Dendritic cell treated with granulocyte-macrophage colony-stimulating factor and Interleukin-4, amounts not matched to agents 40 ng/mL and 50 ng/mL, for 4 days (primary cell): ENCODE measurements around the gene GNAT1.
A peak's percentile ranks its signal among the peaks of the same experiment; 100 is the strongest.
"Not testable (repeated sequence)": the region's sequence is repeated elsewhere in the genome, so short reads cannot be mapped to it uniquely, and the experiment has no call there.

Source experiments
- H3K27ac Mint-ChIP-seq: one replicate; pipeline ENCODE4 v1.8.0; 2022; ENCODE audit warnings: mild to moderate bottlenecking, mixed read lengths
- H3K27me3 Mint-ChIP-seq: one replicate; pipeline ENCODE4 v1.8.0; 2022; ENCODE audit warnings: mild to moderate bottlenecking, mixed read lengths
- H3K36me3 Mint-ChIP-seq: one replicate; pipeline ENCODE4 v1.8.0; 2022; ENCODE audit warnings: low read depth, mixed read lengths
- H3K4me1 Mint-ChIP-seq: one replicate; pipeline ENCODE4 v1.8.0; 2022; ENCODE audit warnings: low read depth, mixed read lengths
- H3K4me3 Mint-ChIP-seq: one replicate; pipeline ENCODE4 v1.8.0; 2022; ENCODE audit warnings: mild to moderate bottlenecking, moderate library complexity, mixed read lengths
- H3K9me3 Mint-ChIP-seq: one replicate; pipeline ENCODE4 v1.8.0; 2022; ENCODE audit warnings: mixed read lengths
- intact Hi-C: fragments of 100-400 bp; cut with micrococcal nuclease; formaldehyde crosslinking; loops from one replicate; pipeline ENCODE4 v1.15.0; 2022

GNAT1 gene

GRCh38 chr3:50235716-50236483, 44.5 kb downstream of the GNAT1 start, which contains the start of gene GNAI2:
GNAI2 (plus strand) TSS chr3:50236204; CDS start chr3:50236336, 132 bp downstream.
- H3K27ac Mint-ChIP-seq = peak within 1 kb of the TSS; percentile 97
- intact Hi-C loops = loop anchor here (5.0 kb wide), 1 partner anchor 101 kb away; no protein-coding TSS in a partner anchor
- H3K36me3 Mint-ChIP-seq = peaks cover 49% of the 10 kb centered on the region
- peaks cover 70% of the 10 kb centered on the region for H3K4me1 Mint-ChIP-seq
- no peaks in the 10 kb centered on the region for H3K9me3 Mint-ChIP-seq
- H3K27me3 Mint-ChIP-seq = no peaks in the 10 kb centered on the region
- peak within 1 kb of the TSS; percentile 99 for H3K4me3 Mint-ChIP-seq

- Mint-ChIP-seq H3K9me3 (no peaks in the 10 kb centered on the region), H3K36me3 (peaks cover 56% of the 10 kb centered on the region), H3K27ac (peak overlapping the region; percentile 97), H3K4me3 (peak overlapping the region; percentile 99), H3K4me1 (peaks cover 70% of the 10 kb centered on the region), H3K27me3 (no peaks in the 10 kb centered on the region)
- intact Hi-C loops = loop anchor here (5.0 kb wide), 1 partner anchor 101 kb away; no protein-coding TSS in a partner anchor
These were observed 45.2 kb downstream of the GNAT1 start for GRCh38 chr3:50236484-50237132.

DNA sequence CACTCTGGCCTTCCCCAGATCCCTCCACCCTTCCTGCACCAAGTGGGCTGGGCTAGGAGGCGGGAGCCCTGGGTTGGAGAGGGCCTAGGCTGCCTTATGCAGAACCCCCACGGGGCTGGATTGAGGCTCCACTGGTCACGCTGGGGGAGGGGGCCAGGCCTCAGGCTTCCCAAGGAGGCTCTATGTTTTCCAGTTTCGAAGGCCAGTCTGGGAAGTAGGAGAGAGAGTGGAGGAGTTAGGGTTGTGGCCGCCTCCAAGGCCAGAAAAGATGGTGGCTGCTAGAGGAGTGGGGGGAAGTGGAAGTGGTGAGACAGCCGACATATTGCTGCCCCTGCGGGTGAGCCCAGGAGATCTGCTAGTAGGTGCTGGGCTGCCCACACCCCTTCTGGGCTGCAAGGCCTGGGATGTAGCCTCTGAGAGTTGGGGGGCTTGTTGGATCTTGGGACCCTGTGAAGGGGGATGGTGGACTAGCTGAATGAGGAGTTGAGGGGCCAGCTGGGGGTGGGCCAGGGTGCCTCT, 45.8 kb downstream of the GNAT1 start:
- intact Hi-C loops = loop anchor here (5.0 kb wide), 1 partner anchor 100 kb away; no protein-coding TSS in a partner anchor
- Mint-ChIP-seq H3K27me3 (no peaks in the 10 kb centered on the region), H3K36me3 (peaks cover 58% of the 10 kb centered on the region), H3K4me1 (peaks cover 73% of the 10 kb centered on the region), H3K4me3 (peak overlapping the region; percentile 99), H3K27ac (peak overlapping the region; percentile 97), H3K9me3 (no peaks in the 10 kb centered on the region)

GRCh38 chr3:50237754-50238548, 46.5 kb downstream of the GNAT1 start:
- Mint-ChIP-seq H3K9me3 (no peaks in the 10 kb centered on the region), H3K27me3 (no peaks in the 10 kb centered on the region), H3K4me3 (peak overlapping the region; percentile 99), H3K27ac (peak overlapping the region; percentile 97), H3K4me1 (peaks cover 74% of the 10 kb centered on the region), H3K36me3 (peaks cover 64% of the 10 kb centered on the region)
- intact Hi-C loops = loop anchor here (5.0 kb wide), 1 partner anchor 99 kb away; no protein-coding TSS in a partner anchor

DNA sequence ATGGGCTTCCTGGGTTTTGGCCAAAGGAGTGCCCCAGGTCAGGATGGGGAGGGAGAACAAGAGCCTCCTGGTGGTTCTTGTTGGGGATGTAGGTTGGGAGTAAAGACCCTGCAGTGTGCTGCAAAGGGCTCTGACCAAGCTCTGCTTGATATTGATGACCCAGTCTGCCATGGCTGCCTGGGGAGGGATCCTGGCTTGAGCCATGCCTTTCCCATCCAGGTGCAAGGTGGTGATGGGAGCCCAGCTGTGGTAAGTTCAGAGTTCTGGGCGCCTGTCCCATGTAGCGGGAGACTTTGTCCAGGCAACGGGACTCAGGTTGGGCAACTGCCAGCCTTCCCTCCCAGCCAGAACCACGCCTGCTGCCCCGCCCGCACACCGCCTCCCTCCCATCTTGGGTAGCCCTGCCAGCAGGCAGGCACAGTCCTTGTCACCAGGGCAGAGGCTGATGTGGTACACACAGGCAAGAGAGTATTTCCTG, 47.2 kb downstream of the GNAT1 start:
- Mint-ChIP-seq H3K4me3 (peak overlapping the region; percentile 99), H3K9me3 (no peaks in the 10 kb centered on the region), H3K4me1 (peaks cover 71% of the 10 kb centered on the region), H3K27ac (peak overlapping the region; percentile 97), H3K27me3 (no peaks in the 10 kb centered on the region), H3K36me3 (peaks cover 68% of the 10 kb centered on the region)
- intact Hi-C loops = loop anchor here (5.0 kb wide), 1 partner anchor 99 kb away; no protein-coding TSS in a partner anchor

DNA sequence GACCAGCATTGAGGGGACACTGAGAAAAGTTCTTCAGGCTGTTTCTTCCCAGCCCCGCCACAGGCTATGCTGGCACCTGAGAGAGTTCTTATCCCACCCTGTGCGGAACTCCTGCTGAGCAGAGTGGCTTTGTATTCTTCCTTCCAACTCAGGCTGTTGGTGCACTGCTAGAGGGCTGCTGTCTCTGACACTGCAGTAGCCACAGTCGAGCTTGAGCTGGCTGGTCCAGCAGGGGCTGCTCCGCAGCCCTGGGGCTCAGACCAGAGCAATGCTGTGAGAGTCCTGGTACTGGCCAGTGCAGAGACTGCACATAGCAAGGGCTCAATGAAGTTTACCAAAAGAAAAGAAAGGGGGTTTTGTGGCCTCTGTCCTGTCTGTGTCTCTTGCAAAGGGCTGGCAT, 48.2 kb downstream of the GNAT1 start:
- Mint-ChIP-seq H3K4me1 (peaks cover 72% of the 10 kb centered on the region), H3K36me3 (peaks cover 78% of the 10 kb centered on the region)

DNA sequence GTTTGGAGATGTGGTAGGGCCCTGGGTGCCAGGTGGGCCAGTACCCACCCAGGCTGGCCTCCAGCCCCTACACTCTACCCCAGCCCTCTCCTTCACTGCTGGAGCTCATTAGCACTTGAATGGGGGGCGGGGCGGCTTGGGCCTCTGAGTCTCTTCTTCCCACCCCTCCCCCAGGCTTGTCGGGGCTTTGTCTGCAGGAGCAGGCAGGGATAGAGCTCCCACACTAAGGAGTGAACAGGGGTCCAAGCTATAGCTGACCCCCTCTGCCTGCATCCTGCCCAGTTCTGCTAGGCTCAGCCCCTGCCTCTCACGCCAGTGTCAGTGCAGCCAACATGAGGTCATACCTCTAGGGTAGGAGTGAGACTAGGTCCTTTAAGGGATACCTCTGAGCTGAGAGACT, 49.8 kb downstream of the GNAT1 start:
- peak overlapping the region; percentile 69 for H3K4me3 Mint-ChIP-seq
- peak overlapping the region; percentile 97 for H3K27ac Mint-ChIP-seq
- peaks cover 92% of the 10 kb centered on the region for H3K36me3 Mint-ChIP-seq
- no peaks in the 10 kb centered on the region for H3K9me3 Mint-ChIP-seq
- peaks cover 76% of the 10 kb centered on the region for H3K4me1 Mint-ChIP-seq
- intact Hi-C loops = no loop called here
- H3K27me3 Mint-ChIP-seq = no peaks in the 10 kb centered on the region

More for the DNA sequence above, 48.2 kb downstream of the GNAT1 start:
- intact Hi-C loops = loop anchor here (5.0 kb wide), 1 partner anchor 98 kb away; no protein-coding TSS in a partner anchor
- Mint-ChIP-seq H3K4me3 (peak overlapping the region; percentile 99), H3K9me3 (no peaks in the 10 kb centered on the region), H3K27ac (peak overlapping the region; percentile 97), H3K27me3 (no peaks in the 10 kb centered on the region)

DNA sequence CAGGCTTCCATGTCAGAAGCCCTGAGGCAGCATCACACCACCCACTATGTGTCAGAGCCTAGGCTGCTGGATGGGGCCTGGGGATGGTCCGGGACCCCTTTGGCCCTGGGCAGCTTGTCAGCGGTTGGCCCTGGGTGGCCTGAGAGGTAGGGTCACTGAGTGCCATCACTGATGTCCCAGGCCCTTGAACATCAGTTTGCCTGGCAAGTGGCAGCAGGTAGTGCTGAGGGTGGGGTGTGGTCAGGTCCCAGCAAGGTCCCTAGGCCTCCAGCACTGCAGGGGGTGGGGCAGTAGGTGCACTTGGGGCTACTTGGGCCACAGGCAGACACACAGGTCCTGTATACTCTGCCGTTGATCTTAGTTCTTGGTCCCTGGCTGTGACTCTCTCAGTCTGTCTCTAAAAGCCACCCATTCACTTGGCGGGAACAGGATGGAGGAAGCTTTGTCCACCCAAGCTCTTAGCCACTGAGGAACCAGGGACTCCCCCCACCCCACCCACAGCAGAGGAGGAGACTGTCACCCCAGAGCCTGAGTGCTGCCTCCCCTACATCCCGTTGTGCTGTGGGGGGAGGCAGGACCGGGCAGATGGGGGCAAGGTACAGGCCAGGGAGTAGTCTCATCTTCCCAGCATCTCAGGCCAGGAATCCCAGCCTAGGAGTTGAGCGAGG, 50.4 kb downstream of the GNAT1 start:
- no peaks in the 10 kb centered on the region for H3K27me3 Mint-ChIP-seq
- intact Hi-C loops = no loop called here
- peak overlapping the region; percentile 69 for H3K4me3 Mint-ChIP-seq
- H3K4me1 Mint-ChIP-seq = peaks cover 82% of the 10 kb centered on the region
- peaks cover 92% of the 10 kb centered on the region for H3K36me3 Mint-ChIP-seq
- H3K9me3 Mint-ChIP-seq = no peaks in the 10 kb centered on the region
- H3K27ac Mint-ChIP-seq = peak overlapping the region; percentile 97

DNA sequence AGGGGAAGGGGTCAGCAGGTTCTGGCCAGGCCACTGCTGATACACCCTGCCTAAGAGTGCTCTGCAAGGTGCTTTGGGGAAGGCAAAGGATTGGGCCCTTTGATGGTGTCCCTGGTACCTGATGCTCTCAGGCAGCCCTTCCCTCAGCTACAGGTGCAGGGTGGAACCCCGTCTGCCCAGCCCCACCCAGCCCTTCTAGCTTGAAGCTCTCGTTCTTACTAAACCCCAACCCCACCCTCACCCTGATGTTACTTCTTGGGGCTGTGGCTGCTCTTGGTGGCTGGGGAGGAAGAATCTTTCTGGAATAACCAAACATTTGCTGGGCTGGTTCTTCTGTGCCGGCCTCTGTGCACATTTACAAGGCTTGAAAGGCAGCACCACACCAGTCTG, 51.0 kb downstream of the GNAT1 start:
- Mint-ChIP-seq H3K4me3 (peak overlapping the region; percentile 80), H3K27me3 (no peaks in the 10 kb centered on the region), H3K4me1 (peaks cover 88% of the 10 kb centered on the region), H3K9me3 (no peaks in the 10 kb centered on the region), H3K27ac (peak overlapping the region; percentile 97), H3K36me3 (peaks cover 92% of the 10 kb centered on the region)
- intact Hi-C loops = no loop called here

DNA sequence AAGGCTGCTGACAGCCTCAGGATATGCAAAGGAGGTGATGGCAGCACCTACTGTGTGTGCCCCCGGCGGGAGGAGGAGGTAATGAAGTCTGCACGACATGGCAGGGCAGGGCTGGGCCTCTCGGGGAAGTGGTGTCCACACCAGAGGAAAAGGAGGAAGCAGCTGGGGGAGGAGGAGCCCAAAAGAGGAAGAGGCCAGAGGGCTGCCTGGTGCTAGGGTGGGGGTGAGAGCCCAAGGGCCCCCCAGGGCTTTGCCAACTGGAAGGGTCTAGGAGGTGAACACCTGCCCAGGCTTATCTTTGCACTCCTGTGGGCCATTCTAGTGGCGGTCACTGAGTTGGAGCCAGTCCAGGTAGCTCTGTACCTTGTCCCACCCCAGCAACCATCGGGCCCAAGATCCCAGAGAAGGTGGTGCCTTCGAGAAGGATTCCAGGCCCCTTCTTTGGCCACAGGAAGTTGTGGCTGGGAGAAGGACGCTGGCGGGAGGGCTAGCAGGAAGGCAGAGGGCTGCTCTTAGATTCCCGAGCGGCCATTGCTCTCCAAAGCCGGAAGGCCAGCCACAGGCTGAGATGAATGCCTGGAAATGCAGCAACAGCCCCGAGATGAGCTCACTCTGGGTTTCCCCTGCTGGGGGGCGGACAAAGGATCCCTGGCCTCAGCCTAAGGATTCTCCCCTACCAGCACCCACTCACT, 51.6 kb downstream of the GNAT1 start:
- peaks cover 94% of the 10 kb centered on the region for H3K4me1 Mint-ChIP-seq
- peak overlapping the region; percentile 97 for H3K27ac Mint-ChIP-seq
- no peaks in the 10 kb centered on the region for H3K9me3 Mint-ChIP-seq
- peaks cover 92% of the 10 kb centered on the region for H3K36me3 Mint-ChIP-seq
- peak overlapping the region; percentile 80 for H3K4me3 Mint-ChIP-seq
- intact Hi-C loops = no loop called here
- H3K27me3 Mint-ChIP-seq = no peaks in the 10 kb centered on the region

DNA sequence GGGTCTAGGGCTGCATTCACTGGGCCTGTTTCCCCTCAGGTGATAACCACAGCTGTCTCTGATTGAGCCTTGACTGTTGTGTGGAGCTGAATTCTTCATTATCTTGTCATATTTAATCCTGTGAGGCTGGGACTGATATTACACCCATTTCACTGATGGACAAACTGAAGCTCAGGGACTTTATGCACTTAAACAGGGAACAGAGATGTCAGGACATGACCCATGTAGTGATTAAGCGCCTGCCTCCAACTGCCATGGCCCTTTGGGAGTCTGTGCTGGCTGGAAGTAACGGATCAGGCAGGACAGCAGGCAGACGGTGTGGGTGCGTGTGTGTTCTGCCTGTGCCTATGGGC, 52.1 kb downstream of the GNAT1 start:
- H3K27ac Mint-ChIP-seq = peak overlapping the region; percentile 97
- H3K27me3 Mint-ChIP-seq = no peaks in the 10 kb centered on the region
- intact Hi-C loops = no loop called here

DNA sequence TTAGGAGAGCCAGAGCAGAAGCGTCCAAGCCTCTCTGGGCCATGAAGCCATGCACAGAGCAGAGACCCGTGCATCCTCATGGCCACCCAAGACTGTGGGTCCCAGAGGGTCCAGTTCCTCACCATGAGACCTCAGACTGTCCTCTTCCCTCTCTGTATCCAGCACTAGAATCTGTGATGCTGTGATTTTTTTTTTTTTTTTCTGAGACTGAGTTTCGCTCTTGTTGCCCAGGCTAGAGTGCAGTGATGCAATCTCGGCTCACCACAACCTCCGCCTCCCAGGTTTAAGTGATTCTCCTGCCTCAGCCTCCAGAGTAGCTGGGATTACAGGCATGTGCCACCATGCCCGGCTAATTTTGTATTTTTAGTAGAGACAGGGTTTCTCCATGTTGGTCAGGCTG, 53.4 kb downstream of the GNAT1 start:
- H3K9me3 Mint-ChIP-seq = not testable (repeated sequence)

More for the DNA sequence above, 52.1 kb downstream of the GNAT1 start:
- Mint-ChIP-seq H3K9me3 (no peaks in the 10 kb centered on the region), H3K4me3 (peak overlapping the region; percentile 80), H3K36me3 (peaks cover 92% of the 10 kb centered on the region), H3K4me1 (peaks cover 97% of the 10 kb centered on the region)

More for the DNA sequence above, 53.4 kb downstream of the GNAT1 start:
- H3K4me3 Mint-ChIP-seq = peak overlapping the region; percentile 80
- H3K36me3 Mint-ChIP-seq = peaks cover 92% of the 10 kb centered on the region
- peaks cover 97% of the 10 kb centered on the region for H3K4me1 Mint-ChIP-seq
- peak overlapping the region; percentile 97 for H3K27ac Mint-ChIP-seq
- H3K27me3 Mint-ChIP-seq, intact Hi-C loops: not testable (repeated sequence)
